ENCODE measurements around the gene TMEM91. TPM values are rescaled to one million over a fixed set of nuclear protein-coding genes. Genes with fewer than 3 reads are reported as not detected.

The TMEM91 gene
- total RNA-seq = 3.4 and 12.2 TPM in 2 replicates

GRCh38 chr19:41376241-41376997, at the start of gene TMEM91:
Gene TMEM91, plus strand, starts transcription at chr19:41376533. Its CDS starts 1,777 bp downstream, at chr19:41378310.

GRCh38 chr19:41353466-41354342, 22.6 kb upstream of the TMEM91 start, which contains the start of gene TGFB1:
Gene TGFB1, minus strand, starts transcription at chr19:41353922. Its CDS starts 878 bp downstream, at chr19:41353044.

GRCh38 chr19:41363753-41364523, 12.4 kb upstream of the TMEM91 start, which contains the start of gene B9D2:
Gene B9D2, minus strand, starts transcription at chr19:41364149. Its CDS starts 630 bp downstream, at chr19:41363519.

GRCh38 chr19:41397086-41398049, 21.0 kb downstream of the TMEM91 start, which contains the start of the genes BCKDHA and EXOSC5:
Gene BCKDHA, plus strand, starts transcription at chr19:41397818. Its CDS starts 10 bp downstream, at chr19:41397828.
Gene EXOSC5, minus strand, starts transcription at chr19:41397359. Its CDS starts 31 bp downstream, at chr19:41397328.

GRCh38 chr19:41426952-41427646, 50.8 kb downstream of the TMEM91 start, which contains the start of gene B3GNT8:
Gene B3GNT8, minus strand, starts transcription at chr19:41427374. Its CDS starts 596 bp downstream, at chr19:41426778.

Other genes starting within 250 kb of the TMEM91 start
- gene CYP2S1, start 183.3 kb upstream of the TMEM91 start, total RNA-seq = 0.39 and 1.7 TPM in 2 replicates
- 66.0 and 380 TPM in 2 replicates for gene AXL, start 157.3 kb upstream of the TMEM91 start, total RNA-seq
- gene HNRNPUL1, start 112.2 kb upstream of the TMEM91 start, total RNA-seq = 133 and 139 TPM in 2 replicates
- gene CCDC97, start 66.4 kb upstream of the TMEM91 start, total RNA-seq = 12.2 and 14.2 TPM in 2 replicates
- gene TGFB1, start 22.6 kb upstream of the TMEM91 start, total RNA-seq = 10.8 and 29.8 TPM in 2 replicates
- 3.9 and 7.9 TPM in 2 replicates for gene B9D2, start 12.4 kb upstream of the TMEM91 start, total RNA-seq
- 11.4 and 16.2 TPM in 2 replicates for gene EXOSC5, start 20.8 kb downstream of the TMEM91 start, total RNA-seq
- 34.7 and 41.2 TPM in 2 replicates for gene BCKDHA, start 21.3 kb downstream of the TMEM91 start, total RNA-seq
- gene B3GNT8, start 50.8 kb downstream of the TMEM91 start, total RNA-seq = 4.4 and 6.3 TPM in 2 replicates
- gene DMAC2, start 63.4 kb downstream of the TMEM91 start, total RNA-seq = 42.4 and 46.4 TPM in 2 replicates
- not detected in 2 replicates for gene ERICH4, start 66.6 kb downstream of the TMEM91 start, total RNA-seq
- not detected in 2 replicates for gene CEACAM21, start 199.6 kb downstream of the TMEM91 start, total RNA-seq

Measured in placental epithelial cell (primary cell).